ENCODE measurements around the gene NUDT14.

- TF ChIP-seq GATA2 (IDR thresholded peaks at IDR 0.05; ENCODE audit: low read depth, low read length) (no peak), GATA3 (IDR thresholded peaks at IDR 0.05; ENCODE audit: low read depth, low read length) (no peak)
These were observed 37.5 kb upstream of the NUDT14 start for GRCh38 chr14:105218611-105219010.

Data from SH-SY5Y (cell line).